HG03135 (cell line): ENCODE data around the gene DUSP16.

ENCODE experiments used
- ATAC-seq: cut with Tn5 transposase; IDR thresholded peaks from one replicate; pipeline ENCODE4 v1.9.1; 2021; ENCODE audit warnings: mild to moderate bottlenecking, moderate library complexity; ENCODE audit not compliant: unreplicated experiment

The DUSP16 gene

GRCh38 chr12:12549426-12549825, 13.2 kb downstream of the DUSP16 start:
- no peak for ATAC-seq

GRCh38 chr12:12548713-12549112, 13.9 kb downstream of the DUSP16 start:
- no peak for ATAC-seq

DNA sequence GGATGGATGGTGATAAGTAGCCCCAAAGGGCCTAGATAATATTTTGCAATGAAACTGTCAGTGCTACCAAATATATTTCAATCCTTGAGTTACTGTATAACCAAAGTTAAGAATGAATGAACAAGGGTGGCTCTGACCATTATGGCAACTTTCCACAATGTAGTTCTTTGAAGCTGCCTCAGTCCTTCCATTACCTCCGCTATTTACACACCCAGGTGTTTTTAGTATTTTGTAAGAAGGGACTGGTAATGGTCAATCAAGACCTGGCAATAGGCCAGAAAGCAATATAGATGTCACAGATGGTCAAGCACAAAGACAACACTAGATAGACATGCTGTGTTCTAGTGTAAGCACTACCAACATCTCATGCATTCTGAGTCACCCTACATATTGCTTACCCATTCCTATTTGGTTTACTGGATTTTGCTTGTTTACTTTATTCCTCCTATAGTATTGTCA, 16.3 kb downstream of the DUSP16 start:
- no peak for ATAC-seq

GRCh38 chr12:12543959-12544358, 18.7 kb downstream of the DUSP16 start:
- no peak for ATAC-seq

GRCh38 chr12:12542964-12543363, 19.7 kb downstream of the DUSP16 start:
- ATAC-seq: no peak

- no peak for ATAC-seq
These were observed 20.4 kb downstream of the DUSP16 start for GRCh38 chr12:12542286-12542685.

- no peak for ATAC-seq
These were observed 20.9 kb downstream of the DUSP16 start for GRCh38 chr12:12541782-12542181.

DNA sequence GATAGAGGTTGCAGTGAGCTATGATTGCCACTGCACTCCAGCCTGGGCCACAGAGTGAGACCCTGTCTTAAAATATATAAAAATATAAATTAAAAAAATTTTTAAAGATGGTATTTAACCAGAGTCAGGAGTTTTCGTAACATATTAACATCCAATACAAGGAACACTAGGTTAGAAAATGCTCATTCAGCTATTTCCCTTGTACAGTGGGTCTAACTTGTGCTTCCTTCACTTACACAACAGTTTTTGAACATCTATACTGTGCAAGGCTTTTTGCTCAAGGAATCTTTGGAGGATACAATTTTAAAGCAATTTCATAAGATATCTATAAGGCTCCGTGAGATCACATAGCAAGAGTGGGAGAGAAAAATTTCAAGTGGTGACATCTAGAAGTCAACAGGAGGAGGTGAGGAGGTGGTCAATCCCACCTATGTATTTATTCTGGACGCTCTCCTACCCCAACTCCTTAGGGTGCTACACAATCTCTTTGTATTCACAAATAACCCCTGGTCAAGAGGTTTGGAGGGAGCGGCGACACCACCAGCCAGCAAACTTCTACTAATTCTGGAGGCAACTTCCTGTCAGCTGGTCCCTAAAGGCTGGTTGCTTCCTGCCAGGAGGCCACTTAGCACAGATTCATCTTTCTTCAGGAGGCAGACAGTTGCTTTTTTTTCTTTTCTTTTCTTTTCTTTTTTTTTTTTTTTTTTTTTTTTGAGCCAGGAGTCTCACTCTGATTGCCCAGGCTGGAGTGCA, 22.2 kb downstream of the DUSP16 start:
- no peak for ATAC-seq

DNA sequence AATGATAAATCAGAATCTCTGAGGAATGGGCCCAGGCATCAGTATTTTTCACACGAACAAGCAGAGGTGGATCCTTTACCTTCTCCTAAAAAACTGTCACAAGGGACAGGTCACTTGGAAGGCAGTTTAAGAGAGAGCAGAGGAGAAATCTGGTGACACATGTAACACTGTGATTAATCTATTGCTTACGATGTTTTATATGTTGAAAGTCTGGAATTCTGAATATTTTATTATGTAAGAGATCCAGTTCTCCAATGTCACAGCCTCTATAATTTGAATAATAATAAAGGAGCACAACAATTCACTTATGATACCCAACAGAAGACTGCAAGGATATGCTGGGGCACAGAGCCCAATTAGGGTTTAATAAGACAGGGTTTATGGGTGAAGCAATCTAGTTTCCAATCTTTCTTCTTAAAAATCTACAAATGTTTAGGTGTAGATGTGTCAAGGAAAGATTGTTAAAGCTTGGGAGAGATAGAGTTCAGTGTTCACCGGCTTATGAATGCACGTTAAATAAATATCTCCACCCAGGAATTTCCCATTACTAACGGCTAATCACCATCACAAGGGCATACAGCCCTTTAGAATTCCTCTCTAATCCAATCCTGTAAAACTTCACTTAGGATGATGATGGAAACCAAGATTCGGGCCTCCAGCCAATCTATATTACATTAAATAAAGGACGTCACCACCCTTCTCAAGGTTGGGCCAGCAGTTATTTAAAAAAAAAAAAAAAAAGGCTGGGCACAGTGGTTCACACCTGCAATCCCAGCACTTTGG, 23.4 kb downstream of the DUSP16 start:
- no peak for ATAC-seq

GRCh38 chr12:12538535-12538934, 24.1 kb downstream of the DUSP16 start:
- ATAC-seq: no peak

- no peak for ATAC-seq
These were observed 25.2 kb downstream of the DUSP16 start for GRCh38 chr12:12537421-12537820.

GRCh38 chr12:12534975-12535374, 27.7 kb downstream of the DUSP16 start:
- no peak for ATAC-seq

DNA sequence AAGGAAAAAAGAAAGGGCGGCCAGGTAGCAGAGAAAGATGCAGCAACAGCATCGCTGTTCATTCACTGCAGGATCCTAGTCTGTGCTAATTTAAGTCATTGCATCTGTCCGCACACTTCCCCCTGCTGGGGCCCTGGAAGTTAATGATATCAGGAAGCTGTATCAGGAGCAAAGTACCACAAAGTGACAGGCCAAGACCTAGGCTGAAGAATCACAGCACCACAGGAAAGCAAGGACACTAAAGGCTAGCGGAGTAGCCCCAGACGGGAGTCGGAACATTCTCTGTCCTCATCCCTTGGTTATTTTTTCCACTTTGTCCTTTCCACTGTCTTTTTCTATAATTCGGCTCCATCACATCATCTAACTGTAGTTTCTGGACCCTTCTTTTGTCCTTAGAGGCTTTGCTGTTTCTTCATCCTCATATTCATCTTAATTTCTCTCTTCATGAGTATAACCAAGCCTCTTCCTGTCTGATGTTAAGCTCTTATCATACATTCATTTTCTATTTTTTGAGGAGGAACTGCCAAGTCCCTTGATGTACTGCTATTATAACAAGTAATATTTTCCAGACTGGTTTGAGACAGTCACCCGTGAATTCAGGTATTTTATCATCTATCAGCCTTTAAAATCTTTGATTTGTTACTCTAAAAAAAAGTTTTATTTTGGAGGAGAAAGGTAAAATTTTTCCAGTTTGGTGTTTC, 28.3 kb downstream of the DUSP16 start:
- ATAC-seq: no peak

DNA sequence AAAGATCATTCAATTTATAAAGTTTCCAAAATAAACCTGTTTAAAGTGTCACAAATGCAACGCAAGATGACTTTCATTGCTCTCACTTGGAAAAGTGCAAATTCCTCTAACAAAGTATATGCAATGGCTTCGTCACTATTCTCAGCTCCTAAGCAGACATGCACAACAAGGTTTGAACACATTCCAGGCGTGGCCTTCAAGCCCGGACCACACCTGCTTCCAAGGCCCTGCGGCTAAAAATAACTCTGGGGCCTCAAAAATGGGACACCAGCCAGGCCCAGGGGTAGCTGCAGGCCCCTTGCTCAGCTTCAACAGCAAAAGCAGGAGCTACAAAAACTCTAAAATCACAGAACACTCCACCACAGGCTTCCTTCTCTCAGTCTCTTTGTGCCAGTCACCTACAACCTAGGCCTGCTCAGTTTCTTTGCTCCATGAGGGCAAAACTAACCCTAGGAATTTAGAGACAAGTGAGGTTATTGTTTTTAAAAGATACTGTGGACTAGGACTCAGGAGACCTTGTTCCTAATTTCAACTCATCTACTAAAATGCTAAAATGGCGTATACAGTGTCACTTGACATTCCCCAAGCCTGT, 29.3 kb downstream of the DUSP16 start:
- ATAC-seq: no peak

- no peak for ATAC-seq
These were observed 31.5 kb downstream of the DUSP16 start for GRCh38 chr12:12531194-12531593.

DNA sequence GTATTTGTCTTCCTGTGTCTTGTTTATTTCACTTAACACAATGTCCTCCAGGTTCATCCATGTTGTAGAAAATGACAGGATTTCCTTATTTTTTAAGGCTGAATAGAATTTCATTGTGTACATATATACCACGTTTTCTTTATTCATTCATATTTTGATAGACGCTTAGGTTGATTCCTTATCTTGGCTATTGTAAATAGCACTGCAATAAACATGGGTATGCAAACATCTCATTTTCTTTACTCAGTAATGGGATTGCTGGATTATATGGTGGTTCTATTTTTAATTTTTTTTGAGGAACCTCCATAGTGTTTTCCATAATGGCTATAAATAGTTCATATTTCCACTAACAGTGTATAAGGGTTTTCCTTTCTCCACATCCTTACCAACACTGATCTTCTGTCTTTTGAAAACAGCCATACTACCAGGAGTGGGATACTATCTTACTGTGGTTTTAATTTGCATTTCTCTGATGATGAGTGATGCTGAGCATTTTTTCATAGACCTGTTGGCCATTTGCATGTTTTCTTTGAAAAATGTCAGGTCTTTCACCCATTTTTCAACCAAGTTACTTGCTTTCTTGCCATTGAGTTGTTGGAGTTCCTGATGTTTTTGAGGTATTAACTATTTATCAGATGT, 32.8 kb downstream of the DUSP16 start:
- ATAC-seq: no peak

GRCh38 chr12:12528361-12529270, 34.0 kb downstream of the DUSP16 start:
- no peak for ATAC-seq

GRCh38 chr12:12527820-12528296, 34.8 kb downstream of the DUSP16 start:
- no peak for ATAC-seq

DNA sequence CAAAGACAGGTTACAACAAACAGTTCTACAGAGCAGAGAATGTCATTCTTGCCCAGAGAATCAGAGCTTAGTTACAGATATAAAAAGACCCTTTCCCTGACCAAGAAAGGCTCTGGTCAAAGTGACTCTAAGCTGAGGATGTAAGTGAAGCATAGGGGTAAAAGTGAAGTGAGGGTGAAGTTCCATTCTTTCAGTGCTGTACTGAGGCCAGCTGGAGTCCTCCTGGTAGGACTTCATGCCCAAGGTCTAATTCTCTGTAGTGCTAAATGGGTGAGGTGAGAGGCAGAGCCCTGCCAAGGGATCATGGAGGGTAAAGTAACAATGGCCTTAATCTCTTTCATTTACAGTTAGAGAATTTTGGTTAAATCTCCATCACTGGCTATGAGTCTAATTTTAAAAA, 38.5 kb downstream of the DUSP16 start:
- ATAC-seq: no peak

GRCh38 chr12:12523229-12523628, 39.4 kb downstream of the DUSP16 start:
- ATAC-seq: no peak
